ENCODE measurements around the gene RABL3. TPM values are rescaled to one million over a fixed set of nuclear protein-coding genes. Genes with fewer than 3 reads are reported as not detected.
A peak's percentile ranks its signal among the peaks of the same experiment; 100 is the strongest.

RABL3 gene
- total and polyA plus RNA-seq, 2 of the 4 experiments (the other 2 are of a cell fraction), result 5.3 to 17.0 TPM

DNA sequence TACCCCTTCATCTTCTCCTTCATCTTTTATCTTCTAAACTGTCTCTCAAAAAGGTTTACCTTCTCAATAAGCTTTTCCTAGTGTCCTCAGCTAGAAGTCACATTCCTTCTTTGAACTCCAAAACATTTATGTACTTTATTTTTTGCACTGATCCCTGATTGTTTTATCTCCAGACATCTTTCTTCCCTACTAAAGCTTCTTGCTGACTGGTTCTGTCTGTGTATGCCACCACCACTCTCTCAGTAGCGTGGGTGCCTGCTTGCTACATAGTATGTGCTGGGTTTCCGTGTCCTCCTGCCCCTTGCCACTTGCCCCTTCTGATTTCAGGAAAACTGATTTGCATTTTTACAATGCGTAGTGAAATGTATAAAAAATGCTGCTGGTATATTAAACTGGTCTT is 24.3 kb upstream of the RABL3 start:
- H3K9ac ChIP-seq (ENCODE audit: low read depth, low read length), result no peak overlapping the region

More for the DNA sequence above, 24.3 kb upstream of the RABL3 start:
- 0 out of 2 replicates have a peak overlapping the region, but pooled peaks have one; percentile 37 for H3K23ac ChIP-seq (ENCODE audit: low read depth, low read length)
- peaks cover 5% of the 10 kb centered on the region; the same call in 1 of the 2 replicates for H3K9me1 ChIP-seq (ENCODE audit: insufficient read depth, low read length)
- H3K36me3 ChIP-seq (ENCODE audit: control insufficient read depth, insufficient read depth, low read length), result peaks cover 4% of the 10 kb centered on the region; the same call in 1 of the 2 replicates
- H2BK5ac ChIP-seq (ENCODE audit: low read depth, low read length, poor library complexity, severe bottlenecking), result peak overlapping the region; percentile 75
- peak overlapping the region; percentile 77 for H4K5ac ChIP-seq (ENCODE audit: low read depth, low read length)
- TF ChIP-seq MXI1 (IDR thresholded peaks at IDR 0.05; ENCODE audit: borderline replicate concordance, low read depth, low read length), result no peak
- TF ChIP-seq FOS (IDR thresholded peaks at IDR 0.05; ENCODE audit: low read depth, low read length), result no peak
- no peak for TF ChIP-seq RCOR1 (IDR thresholded peaks at IDR 0.05; ENCODE audit: insufficient replicate concordance, low read length)
- TF ChIP-seq, protein P1, sequence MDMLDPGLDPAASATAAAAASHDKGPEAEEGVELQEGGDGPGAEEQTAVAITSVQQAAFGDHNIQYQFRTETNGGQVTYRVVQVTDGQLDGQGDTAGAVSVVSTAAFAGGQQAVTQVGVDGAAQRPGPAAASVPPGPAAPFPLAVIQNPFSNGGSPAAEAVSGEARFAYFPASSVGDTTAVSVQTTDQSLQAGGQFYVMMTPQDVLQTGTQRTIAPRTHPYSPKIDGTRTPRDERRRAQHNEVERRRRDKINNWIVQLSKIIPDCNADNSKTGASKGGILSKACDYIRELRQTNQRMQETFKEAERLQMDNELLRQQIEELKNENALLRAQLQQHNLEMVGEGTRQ (IDR thresholded peaks at IDR 0.05; ENCODE audit: low read depth, low read length), result no peak
- TF ChIP-seq CHD1 (IDR thresholded peaks at IDR 0.05; ENCODE audit: low read depth, low read length), result no peak
- TF ChIP-seq, protein P2, sequence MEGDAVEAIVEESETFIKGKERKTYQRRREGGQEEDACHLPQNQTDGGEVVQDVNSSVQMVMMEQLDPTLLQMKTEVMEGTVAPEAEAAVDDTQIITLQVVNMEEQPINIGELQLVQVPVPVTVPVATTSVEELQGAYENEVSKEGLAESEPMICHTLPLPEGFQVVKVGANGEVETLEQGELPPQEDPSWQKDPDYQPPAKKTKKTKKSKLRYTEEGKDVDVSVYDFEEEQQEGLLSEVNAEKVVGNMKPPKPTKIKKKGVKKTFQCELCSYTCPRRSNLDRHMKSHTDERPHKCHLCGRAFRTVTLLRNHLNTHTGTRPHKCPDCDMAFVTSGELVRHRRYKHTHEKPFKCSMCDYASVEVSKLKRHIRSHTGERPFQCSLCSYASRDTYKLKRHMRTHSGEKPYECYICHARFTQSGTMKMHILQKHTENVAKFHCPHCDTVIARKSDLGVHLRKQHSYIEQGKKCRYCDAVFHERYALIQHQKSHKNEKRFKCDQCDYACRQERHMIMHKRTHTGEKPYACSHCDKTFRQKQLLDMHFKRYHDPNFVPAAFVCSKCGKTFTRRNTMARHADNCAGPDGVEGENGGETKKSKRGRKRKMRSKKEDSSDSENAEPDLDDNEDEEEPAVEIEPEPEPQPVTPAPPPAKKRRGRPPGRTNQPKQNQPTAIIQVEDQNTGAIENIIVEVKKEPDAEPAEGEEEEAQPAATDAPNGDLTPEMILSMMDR (conservative IDR thresholded peaks at IDR 0.05; ENCODE audit: low read depth, low read length), result no peak
- no peak for TF ChIP-seq MAFK (IDR thresholded peaks at IDR 0.05; ENCODE audit: low read depth, low read length)
- TF ChIP-seq BHLHE40 (IDR thresholded peaks at IDR 0.05; ENCODE audit: low read depth, low read length), result no peak
- no peak for TF ChIP-seq CEBPB (IDR thresholded peaks at IDR 0.05; ENCODE audit: low read depth, low read length)
- TF ChIP-seq RAD21 (IDR thresholded peaks at IDR 0.05; ENCODE audit: low read length), result no peak
- TF ChIP-seq NFE2L2 (IDR thresholded peaks at IDR 0.05; ENCODE audit: low read depth, low read length), result no peak
- TF ChIP-seq, protein P3, sequence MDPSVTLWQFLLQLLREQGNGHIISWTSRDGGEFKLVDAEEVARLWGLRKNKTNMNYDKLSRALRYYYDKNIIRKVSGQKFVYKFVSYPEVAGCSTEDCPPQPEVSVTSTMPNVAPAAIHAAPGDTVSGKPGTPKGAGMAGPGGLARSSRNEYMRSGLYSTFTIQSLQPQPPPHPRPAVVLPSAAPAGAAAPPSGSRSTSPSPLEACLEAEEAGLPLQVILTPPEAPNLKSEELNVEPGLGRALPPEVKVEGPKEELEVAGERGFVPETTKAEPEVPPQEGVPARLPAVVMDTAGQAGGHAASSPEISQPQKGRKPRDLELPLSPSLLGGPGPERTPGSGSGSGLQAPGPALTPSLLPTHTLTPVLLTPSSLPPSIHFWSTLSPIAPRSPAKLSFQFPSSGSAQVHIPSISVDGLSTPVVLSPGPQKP (IDR thresholded peaks at IDR 0.05; ENCODE audit: borderline replicate concordance, low read depth, low read length), result no peak
- no peak for TF ChIP-seq RFX5 (IDR thresholded peaks at IDR 0.05; ENCODE audit: low read depth, low read length)
- no peak for TF ChIP-seq SMC3 (IDR thresholded peaks at IDR 0.05; ENCODE audit: low read depth, low read length)
- no peak for TF ChIP-seq POLR2A (IDR thresholded peaks at IDR 0.05; ENCODE audit: low read depth, low read length)
- no peak for TF ChIP-seq MAZ (IDR thresholded peaks at IDR 0.05; ENCODE audit: borderline replicate concordance, low read depth, low read length)
- H3K4me1 ChIP-seq (ENCODE audit: control insufficient read depth, insufficient read depth, low read length), result peaks cover 9% of the 10 kb centered on the region
- no peak overlapping the region for H2AK9ac ChIP-seq (replicated peaks; ENCODE audit: low read depth, low read length, poor library complexity)
- ATAC-seq (ENCODE audit: low read depth) (no peak), DNase-seq (no peak)
- peak overlapping the region; percentile 21 to 29; a peak in 1 of 4 replicates for H4K8ac ChIP-seq (ENCODE audit: low read depth in 2 of 2, low read length in 2 of 2)
- intact Hi-C loops (cut with micrococcal nuclease), result no loop called here
- H2AFZ ChIP-seq (replicated peaks; ENCODE audit: low read length, poor library complexity), result no peak overlapping the region
- no peaks in the 10 kb centered on the region for H3K27me3 ChIP-seq (ENCODE audit: control insufficient read depth, insufficient read depth, low read length)
- peak overlapping the region; percentile 58 for H3K4ac ChIP-seq (ENCODE audit: low read depth, low read length)
- POLR2A ChIA-PET (ENCODE audit: unreplicated experiment), result no interaction called here
- H2BK15ac ChIP-seq (ENCODE audit: low read depth, low read length), result peak overlapping the region; percentile 40; the same call in 1 of the 3 replicates
- H4K91ac ChIP-seq (ENCODE audit: insufficient read depth, low read depth, low read length), result peak overlapping the region; percentile 59
- H3K4me3 ChIP-seq (ENCODE audit: insufficient read depth, low read depth, low read length), result no peak overlapping the region
- in situ Hi-C loops (cut with MboI; ENCODE audit: low sequenced_read_pairs), result no loop called here
- peak overlapping the region; percentile 58 for H3K14ac ChIP-seq (replicated peaks; ENCODE audit: low read depth, low read length)
- peak overlapping the region; percentile 66; the same call in 1 of the 2 replicates for H2BK20ac ChIP-seq (ENCODE audit: low read depth, low read length)
- peaks cover 28 to 48% of the 10 kb centered on the region in 2 experiments for H3K79me1 ChIP-seq (ENCODE audit: low read depth in 1 of 2, low read length in 2 of 2)
- no CpG with 5 or more reads among the region's 3 CpGs for WGBS, 2 experiments (ENCODE audit: extremely low coverage in 2 of 2, insufficient read length in 1 of 2)
- CTCF ChIA-PET, result interaction anchor here (1.2 kb wide), 1 partner anchor 29 kb away, joined by 3 read pairs; no protein-coding TSS in a partner anchor
- H3K4me2 ChIP-seq (ENCODE audit: low read depth, low read length), result peak overlapping the region; percentile 25; the same call in 1 of the 2 replicates
- BruUV-seq (replicated peaks), result no TSS peak
- peak overlapping the region; percentile 51 for H3K27ac ChIP-seq (ENCODE audit: insufficient read depth, low read length)
- no peak overlapping the region for H3K56ac ChIP-seq (ENCODE audit: extremely low read depth, insufficient read depth, low read length)
- no peaks in the 10 kb centered on the region for H4K20me1 ChIP-seq (ENCODE audit: insufficient read depth, low read length)
- no peaks in the 10 kb centered on the region for H3K9me3 ChIP-seq (ENCODE audit: control insufficient read depth, insufficient read depth, low read length)
- H2AK5ac ChIP-seq (ENCODE audit: low read depth, low read length), result peak overlapping the region; percentile 72
- dilution Hi-C loops (cut with HindIII; ENCODE audit: low sequenced_read_pairs, unreplicated experiment), result no loop called here
- H2BK120ac ChIP-seq (ENCODE audit: low read depth, low read length), result peak overlapping the region; percentile 74
- H3K18ac ChIP-seq (ENCODE audit: low read depth, low read length), result peak overlapping the region; percentile 83
